Choroid plexus epithelial cell (primary cell): ENCODE measurements around the gene ADAM11.
"Not testable (repeated sequence)": the region's sequence is repeated elsewhere in the genome, so short reads cannot be mapped to it uniquely, and the experiment has no call there.

Experiments
- DNase-seq: peaks from one replicate; pipeline ENCODE4 v3.0.0-alpha.2; 2010; ENCODE audit warnings: low read depth
- H3K4me3 ChIP-seq: 2 replicates; pipeline ENCODE4 v1.5.1; 2011; ENCODE audit warnings: low read depth, mild to moderate bottlenecking, control low read depth, low read length, moderate library complexity
- CTCF ChIP-seq: conservative IDR thresholded peaks from 2 replicates; pipeline ENCODE4 v1.5.1; 2011; ENCODE audit warnings: low read depth, mild to moderate bottlenecking, control low read depth, inconsistent platforms, low read length, moderate library complexity

Gene ADAM11

GRCh38 chr17:44749980-44750318 lies 8.8 kb upstream of the ADAM11 start:
- no peak for TF ChIP-seq CTCF
- DNase-seq = no peak

GRCh38 chr17:44751331-44751730 lies 7.5 kb upstream of the ADAM11 start:
- no peak for DNase-seq
- no peak overlapping the region for H3K4me3 ChIP-seq
- no peak for TF ChIP-seq CTCF

More at GRCh38 chr17:44749980-44750318, 8.8 kb upstream of the ADAM11 start:
- H3K4me3 ChIP-seq = no peak overlapping the region

- no peak for TF ChIP-seq CTCF
- no peak overlapping the region for H3K4me3 ChIP-seq
- DNase-seq = no peak
Measured at GRCh38 chr17:44751806-44752205, 7.0 kb upstream of the ADAM11 start.

GRCh38 chr17:44752953-44753861 lies 5.6 kb upstream of the ADAM11 start:
- no peak for DNase-seq
- TF ChIP-seq CTCF = no peak
- no peak overlapping the region for H3K4me3 ChIP-seq

- no peak for DNase-seq
- no peak overlapping the region for H3K4me3 ChIP-seq
- TF ChIP-seq CTCF = no peak
Measured at GRCh38 chr17:44754276-44754675, 4.5 kb upstream of the ADAM11 start.

GRCh38 chr17:44755180-44755579 lies 3.6 kb upstream of the ADAM11 start:
- H3K4me3 ChIP-seq = not testable (repeated sequence)

GRCh38 chr17:44757045-44757917 lies 1.5 kb upstream of the ADAM11 start:
- H3K4me3 ChIP-seq = no peak overlapping the region
- no peak for TF ChIP-seq CTCF

More at GRCh38 chr17:44755180-44755579, 3.6 kb upstream of the ADAM11 start:
- DNase-seq = not testable (repeated sequence)

More at GRCh38 chr17:44757045-44757917, 1.5 kb upstream of the ADAM11 start:
- DNase-seq = no peak
